Measurements from ENCODE around the gene THPO.

- no peak for TF ChIP-seq CTCF (IDR thresholded peaks at IDR 0.05)
- no peak for TF ChIP-seq E2F5 (CRISPR knock-in tag; IDR thresholded peaks at IDR 0.05)
- TF ChIP-seq USF1 (CRISPR knock-in tag; IDR thresholded peaks at IDR 0.05), result no peak
- no peak for TF ChIP-seq KAT7 (CRISPR knock-in tag; IDR thresholded peaks at IDR 0.05; ENCODE audit: borderline replicate concordance)
- TF ChIP-seq ELF4 (CRISPR knock-in tag; IDR thresholded peaks at IDR 0.05; ENCODE audit: low read depth), result no peak
These were observed 37.1 kb upstream of the THPO start for GRCh38 chr3:184415203-184415490.
